ENCODE data around the gene PAPSS2.

- TF ChIP-seq, protein P1, sequence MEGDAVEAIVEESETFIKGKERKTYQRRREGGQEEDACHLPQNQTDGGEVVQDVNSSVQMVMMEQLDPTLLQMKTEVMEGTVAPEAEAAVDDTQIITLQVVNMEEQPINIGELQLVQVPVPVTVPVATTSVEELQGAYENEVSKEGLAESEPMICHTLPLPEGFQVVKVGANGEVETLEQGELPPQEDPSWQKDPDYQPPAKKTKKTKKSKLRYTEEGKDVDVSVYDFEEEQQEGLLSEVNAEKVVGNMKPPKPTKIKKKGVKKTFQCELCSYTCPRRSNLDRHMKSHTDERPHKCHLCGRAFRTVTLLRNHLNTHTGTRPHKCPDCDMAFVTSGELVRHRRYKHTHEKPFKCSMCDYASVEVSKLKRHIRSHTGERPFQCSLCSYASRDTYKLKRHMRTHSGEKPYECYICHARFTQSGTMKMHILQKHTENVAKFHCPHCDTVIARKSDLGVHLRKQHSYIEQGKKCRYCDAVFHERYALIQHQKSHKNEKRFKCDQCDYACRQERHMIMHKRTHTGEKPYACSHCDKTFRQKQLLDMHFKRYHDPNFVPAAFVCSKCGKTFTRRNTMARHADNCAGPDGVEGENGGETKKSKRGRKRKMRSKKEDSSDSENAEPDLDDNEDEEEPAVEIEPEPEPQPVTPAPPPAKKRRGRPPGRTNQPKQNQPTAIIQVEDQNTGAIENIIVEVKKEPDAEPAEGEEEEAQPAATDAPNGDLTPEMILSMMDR (conservative IDR thresholded peaks at IDR 0.05; ENCODE audit: low read length) = no peak
- TF ChIP-seq EZH2phosphoT487 (IDR thresholded peaks at IDR 0.05; ENCODE audit: borderline replicate concordance, low read depth, low read length) = no peak
Measured at GRCh38 chr10:87707254-87707653, 47.6 kb downstream of the PAPSS2 start.
